Naive thymus-derived CD8-positive, alpha-beta T cell (primary cell): ENCODE results near the gene C17orf50. TPM values are rescaled to one million over a fixed set of nuclear protein-coding genes. Genes with fewer than 3 reads are reported as not detected.
A peak's percentile ranks its signal among the peaks of the same experiment; 100 is the strongest.

Experiments used
- ATAC-seq, 2 donors: fragments of 150-1000 bp; cut with Tn5 transposase in 1 of 2; sonication (Bioruptor Pico), chemical (Tn5 transposase) in 1 of 2; 1 replicate in 1 of 2; 2 replicates in 1 of 2; pipeline ENCODE4 v1.10.0; 2021; ENCODE audit warnings: mild to moderate bottlenecking in 2 of 2, moderate library complexity in 2 of 2
- POLR2A ChIA-PET: fragments of 350-600 bp; sonication (Branson Sonifier 250); formaldehyde crosslinking; loops from one replicate; lab custom pipeline; 2021; ENCODE audit warnings: antibody characterized with exemption; lab: Charles Lee
- DNase-seq, 10 donors: peaks; one replicate each; pipeline versions ENCODE4 v3.0.0 to v3.0.0-alpha.2; 2020 to 2022
- H3K27ac Mint-ChIP-seq, 10 donors: one replicate each; pipeline ENCODE4 v1.8.0; 2020 to 2022; ENCODE audit warnings: mild to moderate bottlenecking in 10 of 10, mixed read lengths in 10 of 10, moderate library complexity in 4 of 10, inconsistent platforms in 1 of 10
- H3K27me3 Mint-ChIP-seq, 5 donors: one replicate each; pipeline ENCODE4 v1.8.0; 2021 to 2022; ENCODE audit warnings: mixed read lengths in 5 of 5
- H3K36me3 Mint-ChIP-seq, 3 donors: one replicate each; pipeline ENCODE4 v1.8.0; 2020 to 2022; ENCODE audit warnings: mixed read lengths in 3 of 3, mild to moderate bottlenecking in 2 of 3, inconsistent platforms in 1 of 3
- H3K4me1 Mint-ChIP-seq, 4 donors: one replicate each; pipeline ENCODE4 v1.8.0; 2021 to 2022; ENCODE audit warnings: mixed read lengths in 4 of 4
- H3K4me3 Mint-ChIP-seq, 10 donors: one replicate each; pipeline ENCODE4 v1.8.0; 2020 to 2022; ENCODE audit warnings: mild to moderate bottlenecking in 10 of 10, mixed read lengths in 10 of 10, moderate library complexity in 6 of 10, inconsistent platforms in 1 of 10
- H3K9me3 Mint-ChIP-seq, 9 donors: one replicate each; pipeline ENCODE4 v1.8.0; 2020 to 2022; ENCODE audit warnings: mixed read lengths in 9 of 9, mild to moderate bottlenecking in 3 of 9, inconsistent platforms in 1 of 9, moderate library complexity in 1 of 9
- polyA plus RNA-seq, 3 donors: library from polyadenylated mRNA; unstranded; fragments of 300-500 nt; fragmentation: Illumina TruSeq; gene quantifications; one replicate each; pipeline ENCODE4 v1.2.3, GENCODE V29; 2021
- total RNA-seq, 8 experiments: library from RNA in 2 of 8; stranded (reverse) in 2 of 8; gene quantifications; one replicate each; pipeline ENCODE4 v1.2.3 and lab custom pipeline; 2021 to 2026

C17orf50 gene
- total and polyA plus RNA-seq, 5 experiments from 2014 or later = 0.20 to 2.1 (median 0.53) TPM; not detected in 1

- peak within 1 kb of the TSS; percentile 92 to 99 (median 96) for H3K4me3 Mint-ChIP-seq
- peaks cover 35 to 73% (median 62%) of the 10 kb centered on the region in 4 donors for H3K4me1 Mint-ChIP-seq
- ATAC-seq = peak; percentile 90 to 92
Measured at GRCh38 chr17:35808962-35809854, 48.5 kb downstream of the C17orf50 start, which contains the start of gene TAF15. TSS of gene TAF15 (plus strand) at chr17:35809484. CDS start at chr17:35809570, 86 bp downstream.

GRCh38 chr17:35809855-35810461 lies 49.3 kb downstream of the C17orf50 start:
- Mint-ChIP-seq H3K27me3 (no peaks in the 10 kb centered on the region), H3K4me1 (peaks cover 33 to 73% (median 64%) of the 10 kb centered on the region in 4 donors), H3K36me3 (peaks cover 0 to 26% (median 0%) of the 10 kb centered on the region in 3 donors), H3K27ac (peak overlapping the region; percentile 92 to 100 (median 98)), H3K4me3 (peak overlapping the region; percentile 92 to 99 (median 96)), H3K9me3 (no peaks in the 10 kb centered on the region)
- DNase-seq (no peak), ATAC-seq (no peak)
- POLR2A ChIA-PET = interaction anchor here (1.0 to 5.8 kb wide), 12 partner anchors 9 to 787 kb away, joined by 3 to 165 read pairs (median 5); partner anchors contain the start of genes MMP28, PEX12, RAD51D and SLFN11

More at GRCh38 chr17:35808962-35809854, 48.5 kb downstream of the C17orf50 start, which contains the start of gene TAF15:
- POLR2A ChIA-PET = interaction anchor here (0.9 to 5.8 kb wide), 22 partner anchors 9 to 848 kb away, joined by 3 to 165 read pairs (median 4); partner anchors contain the start of genes CCT6B, MMP28, PEX12 and RAD51D
- peak within 1 kb of the TSS; percentile 92 to 100 (median 98) for H3K27ac Mint-ChIP-seq
- H3K27me3 Mint-ChIP-seq = no peaks in the 10 kb centered on the region
- H3K9me3 Mint-ChIP-seq = no peaks in the 10 kb centered on the region
- H3K36me3 Mint-ChIP-seq = peaks cover 0 to 21% (median 0%) of the 10 kb centered on the region in 3 donors
- peak; percentile 92 to 98 (median 96) for DNase-seq

GRCh38 chr17:35811759-35812158 lies 51.1 kb downstream of the C17orf50 start:
- Mint-ChIP-seq H3K4me3 (peak overlapping the region in 9 of 10 donors; percentile 51 to 94 (median 60)), H3K36me3 (peaks cover 0 to 42% (median 0%) of the 10 kb centered on the region in 3 donors), H3K27ac (peak overlapping the region in 5 of 10 donors; percentile 31 to 54 (median 37)), H3K4me1 (peaks cover 38 to 86% (median 72%) of the 10 kb centered on the region in 4 donors), H3K9me3 (no peaks in the 10 kb centered on the region), H3K27me3 (no peaks in the 10 kb centered on the region)
- no peak for ATAC-seq
- DNase-seq = no peak
- POLR2A ChIA-PET = interaction anchor here (5.8 kb wide), 1 partner anchor 47 kb away, joined by 165 read pairs; no protein-coding TSS in a partner anchor

GRCh38 chr17:35812456-35812855 lies 51.8 kb downstream of the C17orf50 start:
- Mint-ChIP-seq H3K4me3 (peak overlapping the region in 5 of 10 donors; percentile 49 to 94 (median 59)), H3K27me3 (no peaks in the 10 kb centered on the region), H3K36me3 (peaks cover 0 to 47% (median 0%) of the 10 kb centered on the region in 3 donors), H3K4me1 (peaks cover 35 to 90% (median 75%) of the 10 kb centered on the region in 4 donors), H3K9me3 (no peaks in the 10 kb centered on the region), H3K27ac (peak overlapping the region in 2 of 10 donors; percentile 51 to 73)
- DNase-seq (no peak), ATAC-seq (no peak)
- POLR2A ChIA-PET = interaction anchor here (5.8 kb wide), 1 partner anchor 48 kb away, joined by 165 read pairs; no protein-coding TSS in a partner anchor

Other genes with a start within 250 kb of the C17orf50 start
- 10 to 100 TPM; 44.7 to 51.1 TPM for gene SLFN12L, start 223.2 kb upstream of the C17orf50 start, total RNA-seq
- gene SLFN12L, start 223.2 kb upstream of the C17orf50 start, polyA plus RNA-seq = 10 to 100 TPM in 2 of 3 donors, 1 to 10 TPM in 1; 9.6 to 12.3 (median 10.9) TPM
- not detected for gene SLFN14, start 200.1 kb upstream of the C17orf50 start, total RNA-seq
- under 1 TPM; 0.06 to 0.33 (median 0.13) TPM for gene SLFN14, start 200.1 kb upstream of the C17orf50 start, polyA plus RNA-seq
- gene PEX12, start 182.3 kb upstream of the C17orf50 start, total RNA-seq = 1 to 10 TPM; 6.8 TPM
- gene PEX12, start 182.3 kb upstream of the C17orf50 start, polyA plus RNA-seq = 1 to 10 TPM; 1.7 to 2.5 (median 1.9) TPM
- 100 to 1,000 TPM; 140 to 150 TPM for gene AP2B1, start 173.6 kb upstream of the C17orf50 start, total RNA-seq
- gene AP2B1, start 173.6 kb upstream of the C17orf50 start, polyA plus RNA-seq = 10 to 100 TPM; 50.3 to 65.7 (median 52.0) TPM
- gene RASL10B, start 29.2 kb upstream of the C17orf50 start, total RNA-seq = under 1 TPM; 0.38 to 0.57 TPM
- gene RASL10B, start 29.2 kb upstream of the C17orf50 start, polyA plus RNA-seq = under 1 TPM in 1 of 3 donors, not detected in 2; 0.06 TPM
- under 1 TPM; 0.33 to 0.36 TPM for gene GAS2L2, start 7.6 kb upstream of the C17orf50 start, total RNA-seq
- gene GAS2L2, start 7.6 kb upstream of the C17orf50 start, polyA plus RNA-seq = not detected
- 10 to 100 TPM; 15.0 to 15.2 TPM for gene MMP28, start 34.8 kb downstream of the C17orf50 start, total RNA-seq
- gene MMP28, start 34.8 kb downstream of the C17orf50 start, polyA plus RNA-seq = 10 to 100 TPM; 10.0 to 30.1 (median 13.4) TPM
- 100 to 1,000 TPM; 271 TPM for gene TAF15, start 48.6 kb downstream of the C17orf50 start, total RNA-seq
- gene TAF15, start 48.6 kb downstream of the C17orf50 start, polyA plus RNA-seq = 10 to 100 TPM; 15.0 to 20.2 (median 19.9) TPM
- gene HEATR9, start 108.0 kb downstream of the C17orf50 start, total RNA-seq = 1 to 10 TPM; 1.2 TPM
- under 1 TPM in 1 of 3 donors, not detected in 2; 0.07 TPM for gene HEATR9, start 108.0 kb downstream of the C17orf50 start, polyA plus RNA-seq
- gene CCL5, start 119.5 kb downstream of the C17orf50 start, total RNA-seq = 10 to 100 TPM; 84.3 to 87.4 TPM
- 1,000 to 10,000 TPM in 1 of 3 donors, 10 to 100 TPM in 2; 41.5 to 1,286 (median 63.8) TPM for gene CCL5, start 119.5 kb downstream of the C17orf50 start, polyA plus RNA-seq
- gene RDM1, start 169.9 kb downstream of the C17orf50 start, total RNA-seq = under 1 TPM in 1 of 2 experiments, not detected in 1; 0.41 TPM
- gene RDM1, start 169.9 kb downstream of the C17orf50 start, polyA plus RNA-seq = 1 to 10 TPM in 1 of 3 donors, under 1 TPM in 1, not detected in 1; 0.32 to 2.7 TPM
- gene LYZL6, start 182.8 kb downstream of the C17orf50 start, total RNA-seq = not detected
- gene LYZL6, start 182.8 kb downstream of the C17orf50 start, polyA plus RNA-seq = not detected
- gene CCL16, start 220.6 kb downstream of the C17orf50 start, total RNA-seq = not detected
- gene CCL16, start 220.6 kb downstream of the C17orf50 start, polyA plus RNA-seq = not detected
- gene CCL14, start 225.8 kb downstream of the C17orf50 start, total RNA-seq = not detected
- not detected for gene CCL14, start 225.8 kb downstream of the C17orf50 start, polyA plus RNA-seq
- gene CCL15, start 240.7 kb downstream of the C17orf50 start, total RNA-seq = not detected
- not detected for gene CCL15, start 240.7 kb downstream of the C17orf50 start, polyA plus RNA-seq